ACC112 (cell line): ENCODE results near the gene CCT4.
"Not testable (repeated sequence)": the region's sequence is repeated elsewhere in the genome, so short reads cannot be mapped to it uniquely, and the experiment has no call there.

Source experiments
- H2AFZ ChIP-seq: fragments of 200-600 bp; sonication (generic); one replicate; pipeline ENCODE4 v1.6.0; 2017; ENCODE audit warnings: antibody characterized with exemption, low read length; ENCODE audit not compliant: unreplicated experiment
- H3K27ac ChIP-seq: fragments of 200-600 bp; sonication (generic); 2 replicates; pipeline ENCODE4 v1.5.1; 2014; ENCODE audit warnings: low read depth, mild to moderate bottlenecking, antibody characterized with exemption, low read length, moderate library complexity
- H3K27me3 ChIP-seq: fragments of 200-600 bp; sonication (generic); 2 replicates; pipeline ENCODE4 v1.6.1; 2014; ENCODE audit warnings: mild to moderate bottlenecking, antibody characterized with exemption, low read length, moderate library complexity, mixed read lengths; ENCODE audit not compliant: insufficient read depth
- H3K36me3 ChIP-seq: fragments of 200-600 bp; sonication (generic); 2 replicates; pipeline ENCODE4 v1.6.1; 2016; ENCODE audit warnings: mild to moderate bottlenecking, antibody characterized with exemption, low read length, moderate library complexity, mixed read lengths; ENCODE audit not compliant: insufficient read depth
- H3K4me1 ChIP-seq: fragments of 200-600 bp; sonication (generic); one replicate; pipeline ENCODE4 v1.6.1; 2016; ENCODE audit warnings: low read length, mixed read lengths; ENCODE audit not compliant: insufficient read depth, unreplicated experiment, control insufficient read depth
- H3K4me3 ChIP-seq: fragments of 200-600 bp; sonication (generic); 2 replicates; pipeline ENCODE4 v1.5.1; 2014; ENCODE audit warnings: mild to moderate bottlenecking, low read depth, low read length
- H3K79me2 ChIP-seq: fragments of 200-600 bp; sonication (generic); one replicate; pipeline ENCODE4 v1.6.0; 2016; ENCODE audit warnings: low read length; ENCODE audit not compliant: control insufficient read depth, unreplicated experiment, insufficient read depth

Gene CCT4

DNA sequence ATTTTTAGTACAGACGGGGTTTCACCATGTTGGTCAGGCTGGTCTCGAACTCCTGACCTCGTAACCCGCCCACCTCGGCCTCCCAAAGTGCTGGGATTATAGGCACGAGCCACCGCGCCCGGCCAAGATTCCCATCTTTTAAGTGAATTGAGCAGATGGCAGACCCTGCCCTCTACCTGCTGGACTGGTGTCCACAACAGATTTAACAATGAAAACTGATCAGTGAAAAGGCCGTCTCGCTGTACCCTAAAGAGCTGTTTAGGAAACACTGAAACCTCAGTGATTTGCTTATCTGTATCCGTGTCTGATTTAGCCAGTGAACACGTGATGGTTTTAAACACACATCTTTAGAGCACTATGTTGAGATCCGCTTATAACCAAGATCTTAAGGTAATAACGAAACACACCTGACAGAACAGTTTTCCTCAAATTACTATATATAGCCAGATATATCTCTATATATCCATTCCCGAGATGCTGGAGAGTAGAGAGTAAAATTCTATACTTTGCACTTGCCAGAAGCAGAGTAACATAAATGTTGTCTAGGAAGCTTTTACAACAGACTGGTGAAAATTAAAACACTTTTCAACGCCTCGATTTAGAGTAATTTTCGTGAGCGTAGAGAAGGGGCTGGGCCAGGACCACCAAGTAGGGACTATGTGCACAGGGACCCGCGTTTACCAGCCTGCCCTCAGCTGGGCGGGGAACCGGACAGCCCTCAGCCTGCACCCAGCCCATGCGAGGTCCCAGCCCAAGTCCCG lies 35.2 kb downstream of the CCT4 start:
- Histone ChIP-seq H3K79me2 (no peaks in the 10 kb centered on the region), H3K4me1 (no peaks in the 10 kb centered on the region), H2AFZ (peak overlapping the region; percentile 81), H3K27me3 (no peaks in the 10 kb centered on the region), H3K4me3 (peak overlapping the region; percentile 85), H3K36me3 (no peaks in the 10 kb centered on the region), H3K27ac (0 out of 2 replicates have a peak overlapping the region, but pooled peaks have one; percentile 20)

DNA sequence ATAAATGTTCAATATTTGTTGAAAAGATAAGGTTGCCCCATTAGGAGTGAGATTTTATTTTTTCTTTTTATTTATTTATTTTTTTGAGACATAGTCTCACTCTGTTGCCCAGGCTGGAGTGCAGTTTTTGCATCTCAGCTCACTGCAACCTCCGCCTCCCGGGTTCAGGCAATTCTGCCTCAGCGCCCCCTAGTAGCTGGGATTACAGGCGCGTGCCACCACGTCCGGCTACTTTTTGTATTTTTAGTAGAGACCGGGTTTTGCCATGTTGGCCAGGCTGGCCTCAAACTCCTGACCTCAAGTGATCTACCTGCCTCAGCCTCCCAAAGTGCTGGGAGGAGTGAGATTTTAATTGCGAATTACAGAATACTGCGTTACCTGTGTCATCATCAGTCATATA lies 37.2 kb downstream of the CCT4 start:
- not testable (repeated sequence) for H2AFZ ChIP-seq, H3K36me3 ChIP-seq, H3K27me3 ChIP-seq, H3K79me2 ChIP-seq, H3K4me1 ChIP-seq, H3K27ac ChIP-seq, H3K4me3 ChIP-seq

DNA sequence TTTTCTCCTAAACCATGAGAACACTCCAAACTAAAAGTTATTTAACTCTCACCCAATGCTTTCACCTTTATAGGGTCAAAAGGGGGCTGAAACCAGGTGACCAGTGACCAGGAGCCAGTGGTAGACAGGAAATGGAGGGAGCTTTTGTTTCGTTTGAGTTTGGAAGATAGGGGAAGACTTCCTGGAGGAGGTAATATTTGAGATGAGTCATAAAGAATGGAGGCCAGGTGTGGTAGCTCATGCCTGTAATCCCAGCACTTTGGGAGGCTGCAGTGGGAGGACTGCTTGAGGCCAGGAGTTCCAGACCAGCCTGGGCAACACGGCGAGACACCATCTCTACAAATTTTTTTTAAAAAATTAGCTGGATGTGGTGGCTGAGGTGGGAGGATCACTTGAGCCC lies 43.1 kb downstream of the CCT4 start:
- H3K4me3 ChIP-seq, result no peak overlapping the region
- no peak overlapping the region for H2AFZ ChIP-seq
- no peaks in the 10 kb centered on the region for H3K27me3 ChIP-seq
- no peaks in the 10 kb centered on the region for H3K36me3 ChIP-seq
- no peak overlapping the region for H3K27ac ChIP-seq
- no peaks in the 10 kb centered on the region for H3K4me1 ChIP-seq
- no peaks in the 10 kb centered on the region for H3K79me2 ChIP-seq

DNA sequence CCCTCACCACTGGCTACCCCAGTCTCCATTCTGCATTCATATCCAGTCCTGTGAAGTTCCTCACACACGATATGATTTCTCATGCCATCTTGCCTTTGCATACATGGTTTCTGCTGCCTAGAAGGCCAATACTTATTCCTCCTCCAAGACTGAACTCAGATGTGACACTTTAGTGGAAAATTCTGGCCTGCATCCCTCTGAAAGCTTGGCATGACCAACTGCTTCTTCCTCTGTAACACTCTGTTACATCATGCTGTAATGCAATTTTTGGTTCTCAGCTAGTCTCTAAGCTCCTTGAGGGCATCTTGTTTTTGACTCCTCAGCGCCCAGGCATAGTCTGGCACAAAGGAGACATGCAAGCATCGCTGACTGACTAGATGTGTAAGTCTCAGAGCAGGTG lies 47.2 kb downstream of the CCT4 start:
- Histone ChIP-seq H3K4me1 (no peaks in the 10 kb centered on the region), H3K27ac (no peak overlapping the region), H3K79me2 (no peaks in the 10 kb centered on the region), H3K4me3 (no peak overlapping the region), H3K27me3 (no peaks in the 10 kb centered on the region), H2AFZ (no peak overlapping the region), H3K36me3 (no peaks in the 10 kb centered on the region)

DNA sequence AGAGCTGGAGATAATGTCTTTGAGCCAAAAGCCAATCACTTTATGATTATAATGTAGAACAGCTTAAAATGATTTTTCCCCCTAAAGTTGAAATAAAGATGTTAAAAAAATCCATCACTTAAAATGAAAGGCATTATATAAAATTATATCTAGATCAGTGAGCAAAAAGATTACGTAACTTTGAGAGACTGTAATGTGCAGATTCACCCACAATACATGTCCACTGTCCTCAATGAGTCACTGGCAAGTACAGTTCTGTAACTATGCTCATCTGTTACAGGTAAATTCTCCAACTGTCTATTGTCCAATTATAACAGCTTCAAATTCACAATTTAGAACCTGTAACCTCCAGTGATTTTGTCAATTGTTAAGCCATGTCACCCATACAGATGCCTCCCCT lies 53.6 kb downstream of the CCT4 start:
- H3K36me3 ChIP-seq, result no peaks in the 10 kb centered on the region
- H3K27ac ChIP-seq, result no peak overlapping the region
- no peak overlapping the region for H3K4me3 ChIP-seq

DNA sequence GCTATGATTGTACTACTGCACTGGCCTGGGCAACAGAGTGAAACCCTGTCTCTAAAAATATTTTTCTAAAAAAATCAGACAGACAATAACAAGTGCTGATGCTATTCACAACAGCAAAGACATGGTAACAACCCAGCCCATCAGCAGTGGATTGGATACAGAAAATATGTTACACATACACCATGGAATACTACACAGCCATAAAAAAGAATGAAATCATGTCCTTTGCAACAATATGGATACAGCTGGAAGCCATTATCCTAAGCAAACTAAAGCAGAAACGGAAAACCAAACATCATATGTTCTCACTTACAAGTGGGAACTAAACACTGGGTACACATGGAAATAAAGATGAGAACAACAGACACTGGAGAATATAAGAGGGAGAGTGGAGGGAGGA lies 54.5 kb downstream of the CCT4 start:
- Histone ChIP-seq H3K27me3 (no peaks in the 10 kb centered on the region), H3K36me3 (no peaks in the 10 kb centered on the region), H3K79me2 (no peaks in the 10 kb centered on the region), H3K27ac (no peak overlapping the region), H3K4me3 (no peak overlapping the region), H2AFZ (no peak overlapping the region), H3K4me1 (no peaks in the 10 kb centered on the region)

More for the DNA sequence above, 53.6 kb downstream of the CCT4 start:
- no peaks in the 10 kb centered on the region for H3K4me1 ChIP-seq
- H3K27me3 ChIP-seq, result no peaks in the 10 kb centered on the region
- H3K79me2 ChIP-seq, result no peaks in the 10 kb centered on the region
- H2AFZ ChIP-seq, result no peak overlapping the region

DNA sequence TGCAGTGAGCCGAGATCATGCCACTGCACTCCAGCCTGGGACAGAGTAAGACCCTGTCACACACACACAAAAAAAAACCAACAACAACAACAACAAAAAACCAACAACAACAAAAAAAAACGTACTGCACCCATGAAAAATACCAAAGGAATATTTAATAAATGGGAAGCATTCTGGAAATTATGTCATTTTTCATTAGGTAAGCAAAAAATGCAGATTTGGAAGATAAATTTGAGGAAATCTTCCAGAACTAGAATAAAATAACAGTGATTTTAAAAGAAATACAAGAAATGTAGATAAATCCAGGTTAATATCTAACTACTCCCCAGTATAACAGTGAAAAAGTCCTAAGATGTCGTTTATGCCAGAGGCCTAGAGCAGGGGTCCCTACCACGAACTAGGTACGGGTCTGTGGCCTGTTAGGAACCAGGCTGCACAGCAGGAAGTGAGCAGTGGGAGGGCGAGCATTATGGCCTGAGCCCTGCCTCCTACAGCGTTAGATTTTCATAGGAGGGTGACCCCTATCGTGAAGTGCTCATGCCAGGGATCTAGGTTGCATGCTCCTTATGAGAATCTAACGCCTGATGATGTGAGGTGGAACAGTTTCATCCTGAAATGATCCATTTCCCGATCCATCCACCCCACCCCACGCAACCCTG lies 56.1 kb downstream of the CCT4 start:
- Histone ChIP-seq H3K27ac (no peak overlapping the region), H3K79me2 (no peaks in the 10 kb centered on the region), H3K4me1 (no peaks in the 10 kb centered on the region), H3K27me3 (no peaks in the 10 kb centered on the region), H2AFZ (no peak overlapping the region), H3K36me3 (no peaks in the 10 kb centered on the region), H3K4me3 (no peak overlapping the region)

DNA sequence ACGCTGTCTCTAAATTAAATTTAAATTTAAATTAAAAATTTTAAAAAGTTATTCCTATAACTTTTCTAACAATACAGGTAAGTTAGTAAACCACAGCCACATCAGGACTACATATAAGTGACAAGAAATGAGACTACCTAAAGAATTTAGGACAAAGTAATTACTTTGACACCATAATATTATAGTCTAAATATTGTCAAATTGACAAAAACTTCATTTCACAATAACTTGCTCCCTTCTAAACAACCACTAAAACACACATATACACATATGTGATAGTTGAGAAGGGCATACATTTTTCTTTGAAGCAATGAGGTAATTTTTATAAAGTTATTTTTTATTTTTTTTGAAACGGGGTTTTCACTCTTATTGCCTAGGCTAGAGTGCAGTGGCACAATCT lies 66.2 kb downstream of the CCT4 start:
- H3K4me1 ChIP-seq, result no peaks in the 10 kb centered on the region
- no peaks in the 10 kb centered on the region for H3K36me3 ChIP-seq
- H2AFZ ChIP-seq, result no peak overlapping the region
- H3K27ac ChIP-seq, result no peak overlapping the region
- H3K27me3 ChIP-seq, result no peaks in the 10 kb centered on the region
- H3K4me3 ChIP-seq, result no peak overlapping the region
- no peaks in the 10 kb centered on the region for H3K79me2 ChIP-seq
